ENCODE measurements around the gene PRR12.

The PRR12 gene

GRCh38 chr19:49581007-49581508, 9.9 kb upstream of the PRR12 start, which contains the start of gene PRRG2:
TSS of gene PRRG2 (plus strand) at chr19:49581316. CDS start at chr19:49583220, 1,904 bp downstream.
- no peak for DNase-seq (ENCODE audit: low read depth)
- TF ChIP-seq CTCF (conservative IDR thresholded peaks at IDR 0.05; ENCODE audit: low read depth, low read length): no peak
- H3K4me3 ChIP-seq (ENCODE audit: low read length): peak within 1 kb of the TSS; percentile 99

- DNase-seq (ENCODE audit: low read depth): no peak
- no peak overlapping the region for H3K4me3 ChIP-seq (ENCODE audit: low read length)
- no peak for TF ChIP-seq CTCF (conservative IDR thresholded peaks at IDR 0.05; ENCODE audit: low read depth, low read length)
Observed at GRCh38 chr19:49583239-49583638, 7.7 kb upstream of the PRR12 start.

- no peak overlapping the region for H3K4me3 ChIP-seq (ENCODE audit: low read length)
- TF ChIP-seq CTCF (conservative IDR thresholded peaks at IDR 0.05; ENCODE audit: low read depth, low read length): no peak
- DNase-seq (ENCODE audit: low read depth): no peak
Observed at GRCh38 chr19:49585023-49585422, 6.0 kb upstream of the PRR12 start.

GRCh38 chr19:49587227-49587626, 3.8 kb upstream of the PRR12 start:
- H3K4me3 ChIP-seq (ENCODE audit: low read length): no peak overlapping the region

GRCh38 chr19:49588365-49589122, 2.4 kb upstream of the PRR12 start:
- no peak for DNase-seq (ENCODE audit: low read depth)
- TF ChIP-seq CTCF (conservative IDR thresholded peaks at IDR 0.05; ENCODE audit: low read depth, low read length): no peak
- H3K4me3 ChIP-seq (ENCODE audit: low read length): no peak overlapping the region

More at GRCh38 chr19:49587227-49587626, 3.8 kb upstream of the PRR12 start:
- DNase-seq (ENCODE audit: low read depth): no peak
- TF ChIP-seq CTCF (conservative IDR thresholded peaks at IDR 0.05; ENCODE audit: low read depth, low read length): no peak

GRCh38 chr19:49589502-49589905, 1.5 kb upstream of the PRR12 start:
- TF ChIP-seq CTCF (conservative IDR thresholded peaks at IDR 0.05; ENCODE audit: low read depth, low read length): no peak
- DNase-seq (ENCODE audit: low read depth): no peak
- no peak overlapping the region for H3K4me3 ChIP-seq (ENCODE audit: low read length)

Data from retinal pigment epithelial cell (primary cell).